HCT116 (cell line): ENCODE measurements around the gene AGTPBP1. TPM values are rescaled to one million over a fixed set of nuclear protein-coding genes. Genes with fewer than 3 reads are reported as not detected.

Source experiments
- ATAC-seq: fragments of 200-7000 bp; cut with Tn5 transposase; 2 replicates; pipeline ENCODE4 v1.9.1; 2020; ENCODE audit warnings: mild to moderate bottlenecking, moderate library complexity
- BruUV-seq: library from RNA; stranded (reverse); fragments of 400-500 nt; replicated peaks from 2 replicates; lab custom pipeline; 2021; lab: Mats Ljungman, UMichigan
- CTCF ChIA-PET: fragments of 300-600 bp; sonication (Branson Sonifier 250); formaldehyde crosslinking; loops from one replicate; lab custom pipeline; 2021; ENCODE audit warnings: antibody characterized with exemption; lab: Charles Lee
- POLR2A ChIA-PET: fragments of 300-600, 350-600 bp; sonication (Branson Sonifier 250); formaldehyde crosslinking; loops from one replicate; lab custom pipeline; 2021; ENCODE audit warnings: antibody characterized with exemption; lab: Charles Lee
- RAD21 ChIA-PET, 2 experiments: fragments of 300-600 bp; sonication (Branson Sonifier 250); formaldehyde crosslinking; loops; one replicate each; lab custom pipeline; 2023; ENCODE audit warnings: low total read pairs in 2 of 2; ENCODE audit not compliant: uncharacterized antibody in 2 of 2, unreplicated experiment in 2 of 2, low non-redundant PET in 1 of 2; lab: Charles Lee
- DNase-seq: peaks from one replicate; pipeline ENCODE4 v3.0.0-alpha.2; 2010; ENCODE audit warnings: low read depth, low spot score
- H2AFZ ChIP-seq: fragments of 200-600 bp; shearing (Covaris generic), sonication (generic); 2 replicates; pipeline ENCODE4 v1.6.1; 2017; ENCODE audit warnings: low read depth, mixed run types, mixed read lengths, antibody characterized with exemption, low read length; ENCODE audit not compliant: poor library complexity, severe bottlenecking
- H3K27ac ChIP-seq: 2 replicates; pipeline ENCODE4 v1.5.1; 2012; ENCODE audit warnings: low read depth, low read length
- H3K27me3 ChIP-seq: fragments of 200-600 bp; sonication (generic); 2 replicates; pipeline ENCODE4 v1.6.1; 2016; ENCODE audit warnings: mixed run types, low read length, mixed read lengths; ENCODE audit not compliant: insufficient read depth
- H3K36me3 ChIP-seq, 2 experiments: fragments of 200-500 bp in 1 of 2; fragments of 200-600 bp in 1 of 2; sonication (Bioruptor generic) in 1 of 2; sonication (generic) in 1 of 2; 2 replicates each; pipeline versions ENCODE4 v1.5.1 to v1.6.1; 2014 to 2016; ENCODE audit warnings: low read length in 2 of 2, inconsistent platforms in 1 of 2, mixed read lengths in 1 of 2, mixed run types in 1 of 2; ENCODE audit not compliant: insufficient read depth in 2 of 2, control insufficient read depth in 1 of 2
- H3K4me1 ChIP-seq, 2 experiments: fragments of 200-600 bp in 1 of 2; sonication (generic) in 1 of 2; 2 replicates each; pipeline versions ENCODE4 v1.5.1 to v1.6.1; 2012 to 2017; ENCODE audit warnings: low read length in 2 of 2, inconsistent platforms in 1 of 2, mild to moderate bottlenecking in 1 of 2, mixed read lengths in 1 of 2, mixed run types in 1 of 2, moderate library complexity in 1 of 2; ENCODE audit not compliant: insufficient read depth in 2 of 2, control insufficient read depth in 1 of 2
- H3K4me2 ChIP-seq: fragments of 200-600 bp; sonication (generic); 2 replicates; pipeline ENCODE4 v1.6.1; 2017; ENCODE audit warnings: mixed run types, low read length, mixed read lengths
- H3K4me3 ChIP-seq, 2 experiments: fragments of 200-600 bp in 1 of 2; sonication (generic) in 1 of 2; replicated peaks in 1 of 2; 2 replicates each; pipeline ENCODE4 v1.5.1; 2011 to 2016; ENCODE audit warnings: low read length in 2 of 2, control low read depth in 1 of 2, low read depth in 1 of 2, mild to moderate bottlenecking in 1 of 2, mixed read lengths in 1 of 2, mixed run types in 1 of 2
- H3K79me2 ChIP-seq: fragments of 200-600 bp; sonication (generic); 2 replicates; pipeline ENCODE4 v1.6.1; 2017; ENCODE audit warnings: mild to moderate bottlenecking, mixed run types, low read length, moderate library complexity, mixed read lengths; ENCODE audit not compliant: insufficient read depth
- H3K9ac ChIP-seq: fragments of 200-600 bp; sonication (generic); 2 replicates; pipeline ENCODE4 v1.6.1; 2016; ENCODE audit warnings: low read length, mixed read lengths
- H3K9me2 ChIP-seq: fragments of 200-600 bp; sonication (generic), shearing (Covaris generic); 2 replicates; pipeline ENCODE4 v1.6.1; 2017; ENCODE audit warnings: mixed run types, mild to moderate bottlenecking, moderate library complexity; ENCODE audit not compliant: insufficient read depth
- H3K9me3 ChIP-seq, 2 experiments: fragments of 200-500 bp in 1 of 2; fragments of 200-600 bp in 1 of 2; sonication (Bioruptor generic) in 1 of 2; sonication (generic) in 1 of 2; 2 replicates each; pipeline ENCODE4 v1.6.1; 2014 to 2017; ENCODE audit warnings: low read length in 2 of 2, mixed read lengths in 2 of 2, inconsistent platforms in 1 of 2, low read depth in 1 of 2, mild to moderate bottlenecking in 1 of 2, mixed run types in 1 of 2, moderate library complexity in 1 of 2; ENCODE audit not compliant: control insufficient read depth in 1 of 2, insufficient read depth in 1 of 2
- H4K20me1 ChIP-seq: fragments of 200-600 bp; sonication (generic), shearing (Covaris generic); 2 replicates; pipeline ENCODE4 v1.6.1; 2017; ENCODE audit warnings: mixed run types, mild to moderate bottlenecking, moderate library complexity; ENCODE audit not compliant: insufficient read depth
- CBX3 ChIP-seq: IDR thresholded peaks from 2 replicates; pipeline ENCODE4 v1.6.1; 2012; ENCODE audit warnings: low read depth
- EGR1 ChIP-seq: IDR thresholded peaks from 2 replicates; pipeline ENCODE4 v1.6.1; 2012; ENCODE audit warnings: low read depth
- ELF1 ChIP-seq: IDR thresholded peaks from 2 replicates; pipeline ENCODE4 v1.6.1; 2012; ENCODE audit warnings: low read depth, borderline replicate concordance
- FOSL1 ChIP-seq: IDR thresholded peaks from 2 replicates; pipeline ENCODE4 v1.6.1; 2012; ENCODE audit warnings: low read depth
- POLR2A ChIP-seq: IDR thresholded peaks from 2 replicates; pipeline ENCODE4 v1.7.0; 2011; ENCODE audit warnings: borderline replicate concordance; ENCODE audit not compliant: insufficient read depth, insufficient read length; ENCODE audit errors: extremely low read depth
- RAD21 ChIP-seq: IDR thresholded peaks from 2 replicates; pipeline ENCODE4 v1.6.1; 2012; ENCODE audit warnings: low read depth, mild to moderate bottlenecking
- SP1 ChIP-seq: IDR thresholded peaks from 2 replicates; pipeline ENCODE4 v1.6.1; 2012; ENCODE audit warnings: low read depth
- TCF7L2 ChIP-seq: IDR thresholded peaks from 2 replicates; pipeline ENCODE4 v1.7.0; 2011; ENCODE audit warnings: borderline replicate concordance, inconsistent platforms; ENCODE audit not compliant: insufficient read depth, insufficient read length; ENCODE audit errors: extremely low read depth
- YY1 ChIP-seq: IDR thresholded peaks from 2 replicates; pipeline ENCODE4 v1.6.1; 2011; ENCODE audit warnings: low read length, low read depth, moderate library complexity, mild to moderate bottlenecking; ENCODE audit not compliant: insufficient replicate concordance; ENCODE audit errors: extremely low read depth
- ZBTB33 ChIP-seq: IDR thresholded peaks from 2 replicates; pipeline ENCODE4 v1.6.1; 2011; ENCODE audit warnings: mild to moderate bottlenecking, low read length, moderate library complexity; ENCODE audit not compliant: insufficient replicate concordance; ENCODE audit errors: extremely low read depth
- ZFX ChIP-seq: fragments of 450-650 bp; IDR thresholded peaks from 2 replicates; pipeline ENCODE4 v1.6.1; 2017
- ZNF274 ChIP-seq: fragments of 200-500 bp; sonication (Bioruptor generic); IDR thresholded peaks from 2 replicates; pipeline ENCODE4 v1.6.1; 2014; ENCODE audit warnings: mild to moderate bottlenecking, low read depth, low read length, inconsistent platforms
- intact Hi-C: fragments of 100-400 bp; cut with micrococcal nuclease; formaldehyde crosslinking; loops from 2 replicates; pipeline ENCODE4 v1.10.0; 2022
- total RNA-seq: library from RNA; stranded (reverse); gene quantifications from one replicate; pipeline ENCODE4 v1.2.1, GENCODE V29; 2021; ENCODE audit not compliant: unreplicated experiment
- TF ChIP-seq, protein P1 (sequence below): IDR thresholded peaks from 2 replicates; pipeline ENCODE4 v1.6.1; 2012

The AGTPBP1 gene
- total RNA-seq, 1 experiment from 2014 or later: 17.4 TPM

- H3K9me3 ChIP-seq: no peaks in the 10 kb centered on the region
- H3K27ac ChIP-seq: no peak overlapping the region
- POLR2A ChIA-PET: no interaction called here
- H3K4me1 ChIP-seq: no peaks in the 10 kb centered on the region
- no peak overlapping the region for H3K9ac ChIP-seq
- H4K20me1 ChIP-seq: no peaks in the 10 kb centered on the region
- RAD21 ChIA-PET: no interaction called here
- H3K79me2 ChIP-seq: no peaks in the 10 kb centered on the region
- TF ChIP-seq EGR1: no peak
- no peak for TF ChIP-seq SP1
- no peak for TF ChIP-seq ZFX
- TF ChIP-seq RAD21: no peak
- no peak for TF ChIP-seq ZNF274
- TF ChIP-seq, protein P1, sequence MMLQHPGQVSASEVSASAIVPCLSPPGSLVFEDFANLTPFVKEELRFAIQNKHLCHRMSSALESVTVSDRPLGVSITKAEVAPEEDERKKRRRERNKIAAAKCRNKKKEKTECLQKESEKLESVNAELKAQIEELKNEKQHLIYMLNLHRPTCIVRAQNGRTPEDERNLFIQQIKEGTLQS: no peak
- TF ChIP-seq ELF1: no peak
- no peak for TF ChIP-seq CBX3
- TF ChIP-seq FOSL1: no peak
- no peak for TF ChIP-seq TCF7L2
- TF ChIP-seq POLR2A: no peak
- TF ChIP-seq YY1: no peak
- no peak for TF ChIP-seq ZBTB33
- TF ChIP-seq, all 23 proteins: peak for 0
- Histone ChIP-seq H3K4me2 (no peak overlapping the region), H3K27me3 (no peaks in the 10 kb centered on the region; the same call in 1 of the 2 replicates), H3K4me3 (no peak overlapping the region), H2AFZ (no peak overlapping the region), H3K36me3 (no peaks in the 10 kb centered on the region), H3K9me2 (no peaks in the 10 kb centered on the region)
- intact Hi-C loops: no loop called here
- ATAC-seq: no peak
- BruUV-seq: no TSS peak
- CTCF ChIA-PET: no interaction called here
- no peak for DNase-seq
Measured at GRCh38 chr9:85501882-85502281, 239.9 kb downstream of the AGTPBP1 start.
